ENCODE data around the gene USP28. TPM values are rescaled to one million over a fixed set of nuclear protein-coding genes. Genes with fewer than 3 reads are reported as not detected.
"Not testable (repeated sequence)": the region's sequence is repeated elsewhere in the genome, so short reads cannot be mapped to it uniquely, and the experiment has no call there.

USP28 gene
- total RNA-seq, 1 donor from 2014 or later = 14.2 TPM

GRCh38 chr11:113802621-113803020 is 72.8 kb downstream of the USP28 start:
- Histone ChIP-seq H3K9ac (no peak overlapping the region), H3K4me1 (no peaks in the 10 kb centered on the region), H3K79me2 (ENCODE audit: low read depth) (no peaks in the 10 kb centered on the region), H3K27me3 (no peaks in the 10 kb centered on the region), H3K36me3 (no peaks in the 10 kb centered on the region), H3F3A (ENCODE audit: low read depth) (no peaks in the 10 kb centered on the region), H3K4me2 (no peak overlapping the region), H3K27ac (no peak overlapping the region), H2AFZ (replicated peaks) (no peak overlapping the region), H3K4me3 (no peak overlapping the region), H4K20me1 (ENCODE audit: low read depth) (no peaks in the 10 kb centered on the region), H3K9me3 (ENCODE audit: low read depth) (no peaks in the 10 kb centered on the region)
- Mint-ChIP-seq H3K36me3 (peaks cover 42% of the 10 kb centered on the region), H3K9me3 (no peaks in the 10 kb centered on the region), H3K27me3 (ENCODE audit: insufficient read depth, low read depth) (no peaks in the 10 kb centered on the region), H3K4me1 (no peaks in the 10 kb centered on the region), H3K27ac (no peak overlapping the region), H3K4me3 (no peak overlapping the region)
- DNase-seq (ENCODE audit: low spot score) = no peak
- no peak for TF ChIP-seq EZH2phosphoT487 (IDR thresholded peaks at IDR 0.05)
- TF ChIP-seq CTCF (IDR thresholded peaks at IDR 0.05) = no peak
- no peak for TF ChIP-seq EZH2 (IDR thresholded peaks at IDR 0.05)

DNA sequence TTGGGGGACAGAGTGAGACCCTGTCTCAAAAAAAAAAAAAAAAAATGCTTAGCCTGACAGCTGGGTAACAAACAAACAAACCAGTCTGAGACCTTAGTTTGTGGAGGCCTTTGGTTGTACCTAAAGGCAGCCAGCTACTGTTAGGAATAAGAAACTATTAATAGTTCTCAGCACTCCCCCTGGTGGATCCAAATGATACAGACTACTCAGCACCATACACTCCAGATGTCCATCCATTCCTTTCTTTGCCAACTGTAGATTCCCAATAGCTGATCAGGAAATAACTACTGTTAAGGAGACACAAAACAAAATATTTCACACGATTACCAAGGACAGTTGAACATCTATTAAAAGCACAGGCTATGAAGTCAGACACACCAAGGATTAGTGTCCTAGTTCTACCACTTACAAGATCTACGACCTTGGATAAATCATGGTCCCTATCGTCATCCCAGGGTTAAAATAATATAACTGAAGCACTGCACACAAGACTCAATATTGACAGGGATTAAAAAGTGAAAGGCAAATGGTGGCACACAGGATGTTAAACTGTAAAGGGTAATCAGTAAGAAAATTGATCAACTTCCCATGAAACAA is 78.6 kb downstream of the USP28 start:
- Histone ChIP-seq H4K20me1 (ENCODE audit: low read depth) (no peaks in the 10 kb centered on the region), H3K4me1 (no peaks in the 10 kb centered on the region), H3K9ac (no peak overlapping the region), H3K79me2 (ENCODE audit: low read depth) (no peaks in the 10 kb centered on the region), H3K27me3 (no peaks in the 10 kb centered on the region), H3K4me3 (no peak overlapping the region), H3F3A (ENCODE audit: low read depth) (no peaks in the 10 kb centered on the region), H3K9me3 (ENCODE audit: low read depth) (no peaks in the 10 kb centered on the region), H3K4me2 (no peak overlapping the region), H3K27ac (no peak overlapping the region), H3K36me3 (no peaks in the 10 kb centered on the region), H2AFZ (replicated peaks) (no peak overlapping the region)
- Mint-ChIP-seq H3K27ac (no peak overlapping the region), H3K9me3 (peaks cover 7% of the 10 kb centered on the region), H3K4me3 (no peak overlapping the region), H3K4me1 (no peaks in the 10 kb centered on the region), H3K27me3 (ENCODE audit: insufficient read depth, low read depth) (no peaks in the 10 kb centered on the region), H3K36me3 (peaks cover 40% of the 10 kb centered on the region)
- TF ChIP-seq CTCF (IDR thresholded peaks at IDR 0.05) (peak; percentile 71), EZH2 (IDR thresholded peaks at IDR 0.05) (no peak), EZH2phosphoT487 (IDR thresholded peaks at IDR 0.05) (no peak)
- DNase-seq (ENCODE audit: low spot score) = peak; percentile 71

DNA sequence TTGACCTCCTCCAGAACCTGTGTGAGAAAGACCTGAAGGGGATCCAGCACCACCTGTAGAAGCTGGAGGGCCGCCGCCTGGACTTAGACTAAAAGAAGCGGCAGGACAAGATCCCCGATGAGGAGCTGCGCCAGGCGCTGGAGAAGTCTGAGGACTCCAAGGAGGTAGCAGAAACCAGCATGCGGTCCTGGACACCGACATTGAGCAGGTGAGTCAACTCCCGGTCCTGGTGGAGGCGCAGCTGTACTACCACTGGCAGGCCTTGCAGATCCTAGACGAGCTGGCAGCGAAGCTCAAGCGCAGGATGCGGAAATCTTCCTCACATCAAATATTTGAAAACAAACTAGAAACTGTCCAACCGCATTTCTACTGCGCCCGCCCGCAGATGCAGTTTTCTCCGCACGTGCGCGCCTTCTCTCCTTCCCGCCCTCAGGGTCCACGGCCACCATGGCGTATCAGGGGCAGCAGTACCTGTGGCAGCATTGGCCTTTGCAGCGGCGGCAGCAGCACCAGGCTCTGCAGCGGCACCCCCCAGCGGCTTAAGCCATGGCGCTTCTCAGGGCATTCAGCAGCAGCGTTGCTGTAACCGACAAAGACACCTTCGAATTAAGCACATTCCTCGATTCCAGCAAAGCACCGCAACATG is 85.6 kb downstream of the USP28 start:
- H3K4me3 Mint-ChIP-seq = no peak overlapping the region
- peaks cover 5% of the 10 kb centered on the region for H3K9me3 Mint-ChIP-seq

DNA sequence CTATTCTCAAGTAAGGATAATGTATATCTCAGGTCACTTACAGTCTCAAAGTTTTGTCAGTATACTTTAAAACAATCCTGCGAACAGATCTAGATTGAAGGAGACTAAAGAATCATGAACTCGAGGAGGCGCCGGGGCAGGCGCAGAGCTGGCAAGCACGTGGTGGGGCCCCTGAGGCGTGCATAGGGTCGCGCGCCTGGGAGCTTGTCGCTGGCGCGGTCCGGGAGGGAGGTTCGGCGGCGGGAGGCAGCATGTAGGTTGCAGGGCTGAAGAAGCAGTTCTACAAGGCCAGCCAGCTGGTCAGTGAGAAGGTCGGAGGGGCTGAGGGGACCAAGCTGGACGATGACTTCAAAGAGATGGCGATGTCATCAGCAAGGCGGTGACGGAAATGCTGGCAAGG is 86.4 kb downstream of the USP28 start:
- H3K79me2 ChIP-seq (ENCODE audit: low read depth); H3K27me3 Mint-ChIP-seq (ENCODE audit: insufficient read depth, low read depth); H4K20me1 ChIP-seq (ENCODE audit: low read depth); H3K36me3 ChIP-seq; H3K27me3 ChIP-seq; H3F3A ChIP-seq (ENCODE audit: low read depth); H3K9me3 Mint-ChIP-seq; H3K4me3 Mint-ChIP-seq; H3K9me3 ChIP-seq (ENCODE audit: low read depth); H3K4me3 ChIP-seq; H3K27ac ChIP-seq; H3K36me3 Mint-ChIP-seq; H3K9ac ChIP-seq; H3K4me1 Mint-ChIP-seq; H3K4me2 ChIP-seq; H2AFZ ChIP-seq (replicated peaks); DNase-seq (ENCODE audit: low spot score); H3K4me1 ChIP-seq: not testable (repeated sequence)
- peak overlapping the region; percentile 29 for H3K27ac Mint-ChIP-seq

More for the DNA sequence above, 85.6 kb downstream of the USP28 start:
- TF ChIP-seq CTCF (IDR thresholded peaks at IDR 0.05) = no peak
- H3K79me2 ChIP-seq (ENCODE audit: low read depth) = no peaks in the 10 kb centered on the region
- no peaks in the 10 kb centered on the region for H3F3A ChIP-seq (ENCODE audit: low read depth)
- no peak overlapping the region for H3K9ac ChIP-seq
- no peak overlapping the region for H3K27ac ChIP-seq
- no peaks in the 10 kb centered on the region for H3K36me3 ChIP-seq
- H3K4me1 Mint-ChIP-seq = no peaks in the 10 kb centered on the region
- H3K4me3 ChIP-seq = no peak overlapping the region
- DNase-seq (ENCODE audit: low spot score) = no peak
- H3K27me3 ChIP-seq = no peaks in the 10 kb centered on the region
- no peak overlapping the region for H3K27ac Mint-ChIP-seq
- no peaks in the 10 kb centered on the region for H4K20me1 ChIP-seq (ENCODE audit: low read depth)
- H3K36me3 Mint-ChIP-seq = no peaks in the 10 kb centered on the region
- no peaks in the 10 kb centered on the region for H3K9me3 ChIP-seq (ENCODE audit: low read depth)
- H3K27me3 Mint-ChIP-seq (ENCODE audit: insufficient read depth, low read depth) = peaks cover 2% of the 10 kb centered on the region
- no peak overlapping the region for H3K4me2 ChIP-seq
- H2AFZ ChIP-seq (replicated peaks) = no peak overlapping the region
- H3K4me1 ChIP-seq = no peaks in the 10 kb centered on the region
